Measurements from ENCODE around the gene MRPL23. TPM values are rescaled to one million over a fixed set of nuclear protein-coding genes. Genes with fewer than 3 reads are reported as not detected.

MRPL23 gene
- total RNA-seq, 1 donor from 2014 or later, result 60.8 TPM

- DNase-seq (ENCODE audit: low read depth, low spot score), result no peak
- no peak for TF ChIP-seq CTCF (conservative IDR thresholded peaks at IDR 0.05)
- Mint-ChIP-seq H3K27ac (ENCODE audit: unreplicated experiment) (no peak overlapping the region), H3K9me3 (no peaks in the 10 kb centered on the region), H3K36me3 (ENCODE audit: low read depth) (no peaks in the 10 kb centered on the region), H3K4me1 (no peaks in the 10 kb centered on the region), H3K4me3 (no peak overlapping the region), H3K27me3 (ENCODE audit: low read depth) (no peaks in the 10 kb centered on the region)
Observed at GRCh38 chr11:1978720-1979473, 31.8 kb downstream of the MRPL23 start.

GRCh38 chr11:1979607-1980006 lies 32.5 kb downstream of the MRPL23 start:
- no peak for DNase-seq (ENCODE audit: low read depth, low spot score)
- no peak overlapping the region for H3K27ac Mint-ChIP-seq (ENCODE audit: unreplicated experiment)
- no peaks in the 10 kb centered on the region for H3K36me3 Mint-ChIP-seq (ENCODE audit: low read depth)
- no peaks in the 10 kb centered on the region for H3K4me1 Mint-ChIP-seq
- H3K4me3 Mint-ChIP-seq, result no peak overlapping the region
- no peaks in the 10 kb centered on the region for H3K9me3 Mint-ChIP-seq
- no peak for TF ChIP-seq CTCF (conservative IDR thresholded peaks at IDR 0.05)
- no peaks in the 10 kb centered on the region for H3K27me3 Mint-ChIP-seq (ENCODE audit: low read depth)

- Mint-ChIP-seq H3K4me3 (no peak overlapping the region), H3K9me3 (no peaks in the 10 kb centered on the region), H3K27ac (ENCODE audit: unreplicated experiment) (no peak overlapping the region), H3K36me3 (ENCODE audit: low read depth) (no peaks in the 10 kb centered on the region), H3K4me1 (no peaks in the 10 kb centered on the region), H3K27me3 (ENCODE audit: low read depth) (no peaks in the 10 kb centered on the region)
- no peak for DNase-seq (ENCODE audit: low read depth, low spot score)
- no peak for TF ChIP-seq CTCF (conservative IDR thresholded peaks at IDR 0.05)
Observed at GRCh38 chr11:1982873-1983600, 35.9 kb downstream of the MRPL23 start.

- no peaks in the 10 kb centered on the region for H3K27me3 Mint-ChIP-seq (ENCODE audit: low read depth)
- H3K27ac Mint-ChIP-seq (ENCODE audit: unreplicated experiment), result no peak overlapping the region
- H3K4me3 Mint-ChIP-seq, result no peak overlapping the region
- no peaks in the 10 kb centered on the region for H3K36me3 Mint-ChIP-seq (ENCODE audit: low read depth)
- H3K4me1 Mint-ChIP-seq, result no peaks in the 10 kb centered on the region
- no peaks in the 10 kb centered on the region for H3K9me3 Mint-ChIP-seq
- no peak for DNase-seq (ENCODE audit: low read depth, low spot score)
- TF ChIP-seq CTCF (conservative IDR thresholded peaks at IDR 0.05), result no peak
Observed at GRCh38 chr11:1983601-1983961, 36.4 kb downstream of the MRPL23 start.

GRCh38 chr11:1987024-1987423 lies 39.9 kb downstream of the MRPL23 start:
- Mint-ChIP-seq H3K36me3 (ENCODE audit: low read depth) (no peaks in the 10 kb centered on the region), H3K4me3 (no peak overlapping the region), H3K4me1 (no peaks in the 10 kb centered on the region), H3K9me3 (no peaks in the 10 kb centered on the region), H3K27me3 (ENCODE audit: low read depth) (no peaks in the 10 kb centered on the region), H3K27ac (ENCODE audit: unreplicated experiment) (no peak overlapping the region)
- no peak for TF ChIP-seq CTCF (conservative IDR thresholded peaks at IDR 0.05)
- DNase-seq (ENCODE audit: low read depth, low spot score), result no peak
